HG03469 (cell line): ENCODE results near the gene ADGRV1.
"Not testable (repeated sequence)": the region's sequence is repeated elsewhere in the genome, so short reads cannot be mapped to it uniquely, and the experiment has no call there.

Experiments
- ATAC-seq: cut with Tn5 transposase; IDR thresholded peaks from one replicate; pipeline ENCODE4 v1.9.1; 2021; ENCODE audit warnings: mild to moderate bottlenecking, moderate library complexity, moderate number of reproducible peaks; ENCODE audit not compliant: unreplicated experiment

The ADGRV1 gene

GRCh38 chr5:90549223-90549622, 9.4 kb upstream of the ADGRV1 start:
- ATAC-seq, result no peak

- ATAC-seq, result no peak
These were observed 8.8 kb upstream of the ADGRV1 start for GRCh38 chr5:90549729-90550275.

- ATAC-seq, result no peak
These were observed 7.6 kb upstream of the ADGRV1 start for GRCh38 chr5:90550963-90551362.

DNA sequence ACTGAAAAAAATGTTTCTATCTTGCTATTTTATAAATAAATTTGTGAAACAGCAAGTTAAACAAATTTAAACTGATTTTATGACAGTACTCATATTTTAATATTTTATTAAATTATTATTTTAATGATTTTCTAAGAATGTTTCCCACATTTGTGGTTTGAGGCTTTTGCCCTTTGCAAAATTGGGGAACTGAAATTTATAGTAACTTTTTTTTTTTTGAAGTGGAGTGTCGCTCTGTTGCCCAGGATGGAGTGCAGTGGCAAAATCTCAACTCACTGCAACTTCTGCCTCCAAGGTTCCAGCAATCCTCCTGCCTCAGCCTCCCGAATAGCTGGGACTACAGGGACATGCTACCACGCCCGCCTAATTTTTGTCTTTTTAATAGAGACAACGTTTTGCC, 7.2 kb upstream of the ADGRV1 start:
- no peak for ATAC-seq

DNA sequence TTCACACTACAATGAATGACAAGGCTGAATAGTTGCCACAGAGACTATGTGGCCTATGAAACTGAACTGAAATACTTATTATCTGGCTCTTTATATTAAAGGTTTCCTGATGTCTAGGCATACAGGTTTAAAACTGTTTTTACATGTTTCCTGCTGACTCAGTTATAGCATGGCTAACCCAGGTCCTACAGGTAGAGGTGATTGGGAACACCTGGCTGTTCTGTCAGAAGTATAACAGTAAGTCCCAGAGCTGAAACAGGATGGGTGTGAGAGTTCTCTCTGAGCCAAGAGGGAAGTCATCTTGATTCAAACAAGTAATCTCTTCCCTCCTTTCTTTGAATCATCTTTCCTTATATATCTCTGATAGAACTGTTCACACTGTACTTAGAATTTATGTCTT, 4.9 kb upstream of the ADGRV1 start:
- ATAC-seq, result no peak

GRCh38 chr5:90554358-90555006, 4.1 kb upstream of the ADGRV1 start:
- ATAC-seq, result no peak

- no peak for ATAC-seq
These were observed 2.9 kb upstream of the ADGRV1 start for GRCh38 chr5:90555666-90556065.

DNA sequence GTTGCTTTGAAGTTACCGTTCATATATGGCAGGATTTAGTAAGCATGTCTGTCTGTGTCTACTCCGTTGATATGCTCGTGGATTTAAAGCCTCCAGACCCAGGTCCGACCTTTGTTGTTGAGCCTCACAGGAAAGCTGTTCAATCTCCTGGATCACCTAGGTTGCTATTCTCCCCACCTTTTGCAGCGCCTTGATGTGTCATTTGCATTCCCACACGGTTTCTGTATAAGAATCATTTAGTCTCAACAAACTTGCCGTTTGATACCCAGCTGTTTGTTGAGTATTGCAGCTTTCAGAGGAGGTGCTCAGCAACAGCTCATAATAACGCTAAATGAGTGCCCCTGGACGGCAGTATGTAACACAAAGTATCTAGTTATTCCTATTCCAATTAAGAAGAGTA, 1.2 kb upstream of the ADGRV1 start:
- ATAC-seq, result no peak

GRCh38 chr5:90557871-90558270, 726 bp upstream of the ADGRV1 start:
- no peak for ATAC-seq

GRCh38 chr5:90560771-90561170, 2.2 kb downstream of the ADGRV1 start:
- no peak for ATAC-seq

- no peak for ATAC-seq
These were observed 3.2 kb downstream of the ADGRV1 start for GRCh38 chr5:90561766-90562165.

DNA sequence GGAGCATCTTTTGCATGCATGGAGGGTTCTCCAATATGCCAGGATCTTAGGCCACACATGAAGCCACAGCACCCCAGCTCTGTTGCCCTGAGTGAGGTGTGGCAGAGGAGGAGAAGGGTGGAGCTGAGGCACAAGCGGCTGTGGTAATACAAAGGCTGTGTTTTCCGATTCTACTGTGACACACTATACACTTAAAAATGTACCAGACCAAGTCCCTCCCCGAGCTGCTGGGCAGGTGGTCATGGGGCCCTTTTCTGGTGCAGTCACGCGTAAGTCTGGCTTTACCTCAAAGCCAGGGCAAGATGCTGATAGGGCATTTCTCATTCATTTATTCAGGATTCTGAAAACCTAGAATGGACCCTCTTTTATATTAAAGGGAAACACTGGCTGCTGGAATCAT, 3.7 kb downstream of the ADGRV1 start:
- no peak for ATAC-seq

DNA sequence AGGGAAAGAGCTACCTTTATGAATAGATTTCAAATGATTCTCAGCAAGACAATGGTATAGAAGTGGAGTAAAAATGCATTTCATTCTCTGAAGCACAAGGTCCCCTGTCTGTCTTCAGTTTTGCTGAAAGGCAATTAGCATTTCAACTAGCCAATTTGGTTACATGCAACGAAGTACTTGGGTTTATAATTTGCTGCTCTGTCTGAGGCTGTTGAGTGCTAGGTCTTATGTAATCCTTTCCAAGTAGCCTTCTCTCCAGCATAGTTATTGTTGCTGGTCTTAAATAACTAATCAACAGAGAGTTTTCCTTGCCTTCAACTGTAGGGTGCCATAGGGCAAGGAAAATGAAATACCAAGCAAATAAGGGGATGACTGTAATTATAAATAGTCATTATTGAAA, 4.5 kb downstream of the ADGRV1 start:
- ATAC-seq, result no peak

- no peak for ATAC-seq
These were observed 6.9 kb downstream of the ADGRV1 start for GRCh38 chr5:90565491-90565890.

- no peak for ATAC-seq
These were observed 10.5 kb downstream of the ADGRV1 start for GRCh38 chr5:90569084-90569483.

DNA sequence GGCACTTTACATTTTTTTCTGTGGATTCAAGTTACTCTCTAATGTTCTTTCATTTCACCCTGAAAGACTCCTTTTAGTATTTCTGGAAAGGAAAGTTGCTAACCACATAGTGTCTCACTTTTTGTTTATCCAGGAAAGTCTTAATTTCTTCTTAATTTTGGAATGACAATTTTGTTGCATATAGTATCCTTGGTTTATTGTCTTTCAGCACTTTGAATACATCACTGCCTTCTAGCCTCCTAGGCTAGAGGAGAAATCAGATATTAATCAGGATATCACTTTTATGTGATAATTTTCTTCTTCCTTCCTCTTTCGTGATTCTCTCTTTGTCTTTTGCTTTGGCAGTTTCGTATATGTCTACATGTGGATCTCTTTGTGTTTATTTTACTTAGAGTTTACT, 11.4 kb downstream of the ADGRV1 start:
- no peak for ATAC-seq

DNA sequence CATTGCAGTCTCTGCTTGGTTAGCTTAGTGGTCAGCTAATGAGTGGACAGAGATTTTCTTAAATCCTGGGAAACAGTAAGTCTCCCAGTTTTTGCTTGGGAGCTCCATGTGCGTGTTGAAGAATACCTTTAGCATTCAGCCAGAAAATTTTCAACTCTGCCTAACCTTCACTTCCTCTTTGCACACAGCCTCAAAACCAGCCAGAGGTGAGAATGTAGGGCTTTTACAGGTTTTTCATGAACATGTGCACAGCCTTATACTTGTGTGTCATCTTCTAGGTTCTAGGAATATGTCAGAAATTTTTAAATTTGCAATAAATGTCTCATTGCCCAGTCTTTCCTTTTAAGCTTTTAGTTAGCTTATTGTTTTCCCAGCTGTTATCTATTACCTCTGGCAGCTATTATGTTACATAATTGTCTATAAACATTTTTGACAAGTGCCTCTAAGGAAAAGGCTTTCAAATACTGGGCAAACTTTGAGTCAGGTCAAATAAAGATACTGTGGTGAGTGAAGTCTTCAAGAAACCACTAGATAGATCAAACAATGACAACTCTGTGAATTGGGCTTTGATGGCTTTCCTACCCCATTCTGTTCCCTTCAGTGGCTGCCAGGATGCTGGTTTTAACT, 12.7 kb downstream of the ADGRV1 start:
- ATAC-seq, result no peak

GRCh38 chr5:90575712-90576111, 17.1 kb downstream of the ADGRV1 start:
- no peak for ATAC-seq

- ATAC-seq, result not testable (repeated sequence)
These were observed 18.0 kb downstream of the ADGRV1 start for GRCh38 chr5:90576566-90576965.

GRCh38 chr5:90579905-90580304, 21.3 kb downstream of the ADGRV1 start:
- not testable (repeated sequence) for ATAC-seq

- ATAC-seq, result no peak
These were observed 23.4 kb downstream of the ADGRV1 start for GRCh38 chr5:90581956-90582355.

DNA sequence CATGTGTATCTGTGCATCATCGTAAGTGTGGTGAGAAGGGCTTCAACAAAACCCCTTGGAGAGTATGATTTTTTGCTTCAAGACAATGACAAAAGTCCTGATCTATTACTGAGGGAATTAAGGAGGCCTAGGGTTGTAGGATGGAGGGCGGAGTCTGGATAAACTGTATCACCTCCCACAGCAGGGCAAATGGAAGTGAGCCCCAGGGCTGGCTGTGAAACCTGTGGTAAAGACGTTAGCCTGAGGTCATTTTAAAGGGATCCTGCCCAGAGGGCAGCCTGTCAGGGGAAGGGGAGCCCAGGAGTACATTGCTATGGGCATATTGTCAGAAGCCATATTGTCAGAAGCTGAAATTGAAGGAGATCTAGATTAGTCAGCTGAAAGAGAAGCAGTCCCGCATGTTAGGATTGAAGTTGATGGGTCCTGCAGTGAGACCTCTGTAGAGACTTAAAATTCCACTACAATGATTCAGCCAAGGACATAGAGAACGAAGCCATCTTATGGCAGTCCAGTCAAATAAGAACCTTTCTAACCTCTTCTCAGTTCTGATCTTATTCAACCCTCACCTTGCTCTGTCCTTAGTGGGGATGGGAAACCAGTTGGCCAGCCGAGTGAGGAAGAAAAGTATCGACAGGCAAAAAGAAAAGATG, 26.9 kb downstream of the ADGRV1 start:
- ATAC-seq, result no peak
